GM18502 (cell line): Measurements from ENCODE around the gene SLC8A1.

Experiments
- ATAC-seq: cut with Tn5 transposase; IDR thresholded peaks from one replicate; pipeline ENCODE4 v1.9.1; 2021; ENCODE audit warnings: mild to moderate bottlenecking; ENCODE audit not compliant: unreplicated experiment, poor library complexity

The SLC8A1 gene

DNA sequence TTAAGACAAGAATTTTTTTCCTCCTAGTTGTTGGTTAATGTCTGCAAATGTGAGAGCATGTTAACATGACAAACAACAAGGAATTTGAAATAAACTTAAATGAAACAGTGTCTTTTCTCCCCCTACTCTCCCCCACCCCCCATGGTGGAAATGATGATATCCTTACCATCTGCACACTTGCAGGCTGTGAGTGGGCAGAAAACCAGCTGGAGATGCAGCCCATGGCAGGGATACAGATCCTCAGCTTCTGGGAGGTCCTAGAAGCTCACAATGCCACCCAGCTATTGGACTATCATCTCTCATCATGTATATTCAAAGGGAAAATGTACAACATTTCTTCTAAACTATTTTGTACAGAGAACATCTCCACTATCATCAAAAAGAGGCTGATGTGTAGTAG is 196.8 kb downstream of the SLC8A1 start:
- no peak for ATAC-seq

GRCh38 chr2:40254611-40255010 is 197.3 kb downstream of the SLC8A1 start:
- no peak for ATAC-seq

DNA sequence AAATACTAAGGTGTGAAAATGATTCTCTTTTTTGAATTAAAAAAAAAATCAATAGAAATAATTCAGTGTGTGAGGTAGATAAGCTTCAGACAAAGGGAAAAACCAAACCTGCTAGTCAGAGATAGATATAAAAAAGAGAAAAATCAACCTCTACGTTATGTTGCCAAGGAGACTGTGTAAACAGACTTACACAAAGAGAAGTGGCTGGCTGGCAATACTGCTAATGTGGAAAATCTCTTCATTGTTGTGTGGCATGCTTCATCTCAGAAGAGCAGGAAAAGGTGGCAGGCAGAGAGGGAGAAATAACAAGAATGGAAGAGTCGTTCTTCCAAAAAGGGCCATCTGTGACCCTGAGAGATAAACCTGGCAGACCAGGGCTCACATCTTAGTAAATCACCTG is 200.8 kb downstream of the SLC8A1 start:
- no peak for ATAC-seq

GRCh38 chr2:40249577-40249976 is 202.3 kb downstream of the SLC8A1 start:
- ATAC-seq: no peak

DNA sequence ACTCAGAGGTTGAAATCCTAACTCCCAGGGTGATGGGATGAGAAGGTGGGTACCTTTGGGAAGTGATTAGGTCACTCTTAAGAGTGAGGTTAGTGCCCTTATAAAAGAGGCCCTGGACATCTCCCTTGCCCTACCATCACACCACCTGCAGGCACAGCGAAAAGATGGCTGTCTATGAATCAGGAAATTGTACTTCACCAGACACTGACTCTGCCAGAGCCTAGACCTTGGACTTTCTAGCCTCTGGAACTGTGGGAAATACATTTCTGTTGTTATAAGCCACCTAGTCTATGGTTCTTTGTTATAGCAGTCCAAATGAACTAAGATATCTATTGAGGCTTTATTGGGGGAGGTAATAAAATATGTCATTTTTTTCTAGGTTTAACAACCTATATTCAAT is 203.6 kb downstream of the SLC8A1 start:
- no peak for ATAC-seq

- peak; percentile 85 for ATAC-seq
Observed at GRCh38 chr2:40244675-40245074, 207.2 kb downstream of the SLC8A1 start.

- ATAC-seq: no peak
Observed at GRCh38 chr2:40244251-40244650, 207.6 kb downstream of the SLC8A1 start.

DNA sequence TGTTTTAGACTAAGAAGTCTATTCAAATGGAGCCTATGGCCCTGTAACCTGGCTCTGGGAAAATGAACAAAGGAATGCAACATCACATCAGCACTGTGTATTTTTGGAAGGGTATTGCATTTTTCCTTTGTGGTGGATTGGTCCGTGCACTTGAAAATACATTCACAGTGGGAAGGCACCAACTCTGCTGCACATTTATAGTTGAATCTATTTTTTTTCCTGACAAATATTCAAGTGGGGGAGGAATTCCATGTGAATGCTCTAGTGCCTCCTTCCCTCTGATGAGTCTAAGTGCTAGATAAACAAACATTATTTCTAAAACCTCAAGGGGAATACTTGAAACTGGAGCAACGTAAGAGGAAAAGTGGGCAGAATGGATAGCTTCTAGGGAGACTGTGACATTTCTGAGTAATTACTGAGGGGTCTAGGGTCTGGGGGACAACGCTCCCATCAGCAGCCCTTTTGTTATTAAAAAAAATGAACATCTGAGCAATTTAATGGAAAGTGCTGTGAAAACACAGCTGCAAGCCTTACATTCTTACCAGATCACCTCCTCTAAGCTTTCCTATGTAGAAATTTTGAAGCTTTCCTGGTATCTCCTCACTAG is 208.2 kb downstream of the SLC8A1 start:
- no peak for ATAC-seq

- no peak for ATAC-seq
Observed at GRCh38 chr2:40242315-40242714, 209.6 kb downstream of the SLC8A1 start.

DNA sequence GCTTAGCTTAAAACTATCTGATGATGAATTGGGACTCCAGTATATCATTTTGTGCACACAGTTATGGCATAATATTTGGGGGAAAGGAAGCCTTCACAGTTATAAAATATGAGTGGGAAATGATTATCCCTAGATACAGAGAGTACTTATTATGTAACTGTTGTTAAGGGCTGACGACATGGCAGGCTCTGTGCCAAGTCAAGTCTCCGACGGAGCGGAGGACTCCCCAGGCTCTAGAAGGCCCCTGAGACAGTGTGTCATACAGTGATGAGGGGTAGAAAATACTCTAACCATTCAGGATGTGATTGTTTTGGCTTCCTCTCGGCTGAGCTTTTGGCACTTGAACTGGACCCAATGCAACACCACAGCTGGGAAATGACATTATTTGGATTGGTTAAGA is 211.8 kb downstream of the SLC8A1 start:
- ATAC-seq: no peak

DNA sequence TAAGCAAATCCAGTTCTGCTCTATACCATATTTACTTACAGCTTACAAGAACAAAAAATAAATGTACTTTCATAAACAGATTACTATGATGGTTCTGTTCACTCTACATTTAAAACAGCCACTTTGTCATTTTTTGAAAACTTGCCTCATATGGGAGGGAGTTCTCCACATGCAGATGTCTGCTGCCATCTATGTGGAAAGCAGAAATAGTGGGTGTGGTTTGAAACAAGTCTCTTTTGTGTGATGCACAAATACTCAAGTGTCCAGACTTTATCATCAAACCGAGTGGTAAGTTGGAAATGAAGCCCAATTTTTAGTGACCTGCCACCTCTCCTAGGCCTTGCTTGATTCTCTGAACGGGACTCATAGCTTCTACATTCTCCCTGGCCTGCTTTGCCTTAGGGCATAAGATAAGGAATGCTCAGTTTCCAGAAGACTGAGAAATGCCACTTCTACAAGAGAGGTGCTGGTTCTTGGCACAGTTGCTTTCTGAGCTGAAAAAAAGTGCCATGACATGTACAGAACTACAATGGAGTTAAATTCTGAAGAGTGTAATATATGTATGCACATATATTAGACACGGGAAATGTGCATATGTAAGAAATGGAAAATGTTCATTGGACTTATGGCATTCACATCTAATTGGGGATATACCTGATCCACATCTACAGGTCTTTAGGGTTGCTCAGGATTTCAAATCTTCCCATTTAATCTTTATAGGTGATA is 221.0 kb downstream of the SLC8A1 start:
- no peak for ATAC-seq

DNA sequence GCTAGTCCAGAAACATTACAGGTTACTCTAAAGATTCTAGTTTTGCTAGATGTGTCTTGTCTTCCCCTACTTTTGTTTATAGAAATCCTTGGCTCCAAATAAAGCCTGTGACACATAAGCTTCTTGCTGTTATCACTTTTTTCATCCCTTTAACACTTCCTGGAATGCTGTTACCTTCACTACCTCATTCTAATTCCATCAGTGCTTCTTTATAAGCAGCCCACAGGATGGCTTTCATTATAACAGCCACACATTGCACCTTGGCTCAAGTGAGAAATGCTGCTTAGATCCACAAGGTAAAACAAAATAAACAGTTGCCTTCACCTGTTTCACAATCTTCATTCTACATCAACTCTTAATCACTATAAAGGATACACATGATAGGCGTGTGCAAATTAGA is 221.7 kb downstream of the SLC8A1 start:
- ATAC-seq: no peak

- ATAC-seq: no peak
Observed at GRCh38 chr2:40228310-40228709, 223.6 kb downstream of the SLC8A1 start.

DNA sequence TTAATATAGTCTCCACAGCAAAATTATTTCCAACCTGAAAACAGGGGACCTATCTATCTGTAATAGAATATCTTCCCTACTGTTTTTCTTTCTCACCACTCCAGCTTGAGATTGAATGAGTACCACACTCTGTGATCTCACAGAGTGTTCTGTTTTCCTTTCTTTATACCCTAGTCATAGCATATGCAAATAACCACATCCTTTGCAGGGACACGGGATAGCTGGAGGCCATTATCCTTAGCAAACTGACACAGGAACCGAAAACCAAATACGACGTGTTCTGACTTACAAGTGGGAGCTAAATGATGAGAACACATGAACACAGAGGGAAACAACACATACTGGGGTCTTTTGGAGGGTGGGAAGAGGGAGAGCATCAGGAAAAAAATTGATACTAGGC is 224.7 kb downstream of the SLC8A1 start:
- ATAC-seq: no peak

GRCh38 chr2:40226637-40227036 is 225.3 kb downstream of the SLC8A1 start:
- no peak for ATAC-seq

DNA sequence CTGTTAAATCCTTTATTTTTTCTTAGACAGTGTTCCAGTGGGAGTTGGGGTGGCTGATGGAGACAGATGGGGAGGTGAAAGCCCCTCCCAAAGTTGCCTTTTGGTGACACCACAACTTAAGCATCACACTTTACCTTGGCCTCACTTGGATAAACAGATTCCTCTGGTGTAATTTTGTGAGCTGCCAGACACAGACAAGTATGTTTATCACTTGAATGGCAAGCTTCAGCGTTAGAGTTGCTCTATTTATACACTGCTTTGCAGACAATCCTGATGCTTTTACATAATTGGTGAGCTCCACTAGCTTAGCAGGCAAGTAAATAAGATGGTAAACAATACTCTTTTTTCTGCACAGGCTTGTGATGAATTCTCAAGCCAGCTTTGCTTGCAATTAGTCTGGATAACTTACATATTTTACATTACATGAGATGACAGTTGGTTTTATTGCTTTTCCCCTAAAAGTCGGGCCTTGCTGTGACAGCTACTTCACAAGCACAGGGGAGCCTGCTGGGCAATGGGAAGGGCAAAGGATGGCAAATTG is 226.2 kb downstream of the SLC8A1 start:
- no peak for ATAC-seq

GRCh38 chr2:40224318-40224717 is 227.6 kb downstream of the SLC8A1 start:
- ATAC-seq: no peak

GRCh38 chr2:40220177-40220925 is 231.5 kb downstream of the SLC8A1 start:
- ATAC-seq: no peak

DNA sequence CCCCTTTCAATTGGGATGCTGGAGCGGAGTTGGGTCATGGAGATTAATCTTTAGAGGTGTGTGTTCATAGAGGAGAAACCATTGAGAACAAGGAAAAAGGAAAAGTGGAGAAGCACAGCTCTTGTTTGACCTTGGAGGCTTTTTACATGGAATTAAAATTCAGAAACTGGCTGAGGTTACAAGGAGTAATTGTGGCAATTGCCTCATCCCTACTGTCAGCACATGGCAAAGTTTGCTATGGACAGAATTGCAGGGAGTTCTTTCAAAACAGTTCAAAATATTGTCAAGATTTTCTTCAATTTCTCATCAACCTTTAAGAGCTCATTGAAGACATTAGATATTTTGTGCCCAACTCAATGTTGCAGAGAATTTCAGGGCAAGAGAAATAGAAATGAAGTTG is 232.7 kb downstream of the SLC8A1 start:
- no peak for ATAC-seq

DNA sequence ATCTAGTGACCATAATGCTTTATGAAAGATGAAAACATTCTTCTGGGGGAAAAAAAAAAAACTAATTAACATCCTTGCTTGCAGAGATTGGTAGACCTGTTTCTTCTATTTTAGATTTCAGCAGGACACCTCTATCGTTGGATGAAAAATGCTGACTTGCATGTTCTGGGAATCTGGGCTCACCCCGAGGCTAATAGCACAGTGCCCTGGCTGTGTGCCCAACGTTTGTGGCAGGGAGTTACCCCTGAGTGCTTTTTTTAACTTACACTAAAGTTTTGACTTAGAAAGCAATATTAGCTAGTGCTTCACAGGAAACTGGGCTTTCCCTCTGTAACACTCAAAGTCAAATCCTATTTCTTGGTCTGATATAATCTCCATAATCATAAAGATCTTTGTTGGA is 233.2 kb downstream of the SLC8A1 start:
- peak; percentile 61 for ATAC-seq

DNA sequence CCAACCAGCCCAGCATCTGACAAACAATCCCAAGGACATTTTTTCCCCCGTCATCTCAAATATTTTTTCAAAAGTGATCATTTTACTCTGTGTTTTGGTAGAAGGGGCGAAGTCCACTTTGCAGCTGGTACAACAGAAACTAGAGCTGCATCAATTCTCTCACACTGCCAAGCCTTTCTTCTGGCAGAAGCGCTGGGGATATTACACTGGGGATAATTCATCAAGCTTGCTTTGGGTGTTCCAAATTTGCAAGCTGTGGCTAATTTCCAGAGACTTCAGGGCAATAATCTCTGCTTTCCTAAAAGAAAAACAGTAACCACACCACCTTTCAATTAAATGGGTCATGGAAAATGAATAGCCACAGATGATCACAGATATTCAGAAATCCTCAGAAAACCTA is 238.3 kb downstream of the SLC8A1 start:
- ATAC-seq: no peak
